Measurements from ENCODE around the gene TMCO6.
"Not testable (repeated sequence)": the region's sequence is repeated elsewhere in the genome, so short reads cannot be mapped to it uniquely, and the experiment has no call there.

TMCO6 gene

DNA sequence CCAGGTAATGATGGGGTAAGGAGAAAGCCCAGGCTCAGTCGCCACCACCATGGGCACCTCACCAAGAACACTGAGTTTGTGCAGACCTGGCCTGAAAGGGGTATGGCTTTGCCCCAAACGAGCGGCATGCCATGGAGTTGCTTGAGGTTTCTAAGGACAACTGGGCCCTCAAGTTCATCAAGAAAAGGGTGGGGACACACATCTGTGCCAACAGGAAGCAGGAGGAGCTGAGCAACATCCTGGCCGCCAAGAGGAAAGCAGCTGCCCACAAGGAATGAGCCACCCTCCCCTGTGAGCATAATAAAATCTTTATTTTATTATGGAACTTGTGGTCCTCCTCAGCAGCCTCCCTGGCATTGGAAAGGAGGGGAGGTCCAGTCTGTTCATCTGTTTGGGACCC lies 30.1 kb upstream of the TMCO6 start:
- no peak for TF ChIP-seq CTCF (IDR thresholded peaks at IDR 0.05; ENCODE audit: low read depth, low read length)
- no peak for DNase-seq (ENCODE audit: extremely low read depth, low read depth)

GRCh38 chr5:140611020-140611521 lies 28.2 kb upstream of the TMCO6 start:
- no peak for DNase-seq (ENCODE audit: extremely low read depth, low read depth)
- no peak for TF ChIP-seq CTCF (IDR thresholded peaks at IDR 0.05; ENCODE audit: low read depth, low read length)

GRCh38 chr5:140622301-140622700 lies 16.9 kb upstream of the TMCO6 start:
- no peak for DNase-seq (ENCODE audit: extremely low read depth, low read depth)
- TF ChIP-seq CTCF (IDR thresholded peaks at IDR 0.05; ENCODE audit: low read depth, low read length) = no peak

DNA sequence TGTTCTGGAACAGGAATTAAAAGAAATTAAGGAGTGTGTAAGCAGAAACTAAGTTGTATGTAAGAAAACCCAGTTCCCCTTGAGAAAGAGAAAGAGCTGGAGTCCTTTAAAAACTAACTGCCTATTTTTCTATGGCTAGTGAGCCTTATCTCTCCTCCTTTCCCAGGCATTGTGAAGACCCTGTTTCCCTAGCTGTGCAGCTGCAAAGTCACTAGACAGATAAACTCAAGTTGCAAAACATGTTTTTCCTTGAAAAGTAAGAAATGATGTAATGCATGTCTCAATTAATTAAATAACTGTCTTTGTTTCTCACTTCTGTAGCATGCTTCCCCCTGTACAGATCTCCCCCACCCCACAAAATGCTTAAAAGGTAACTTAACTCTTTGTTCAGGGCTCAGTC lies 16.2 kb upstream of the TMCO6 start:
- not testable (repeated sequence) for DNase-seq (ENCODE audit: extremely low read depth, low read depth)

GRCh38 chr5:140624886-140625285 lies 14.4 kb upstream of the TMCO6 start:
- not testable (repeated sequence) for DNase-seq (ENCODE audit: extremely low read depth, low read depth)

- no peak for TF ChIP-seq CTCF (IDR thresholded peaks at IDR 0.05; ENCODE audit: low read depth, low read length)
- DNase-seq (ENCODE audit: extremely low read depth, low read depth) = no peak
Measured at GRCh38 chr5:140627972-140628371, 11.3 kb upstream of the TMCO6 start.

- DNase-seq (ENCODE audit: extremely low read depth, low read depth) = no peak
- no peak for TF ChIP-seq CTCF (IDR thresholded peaks at IDR 0.05; ENCODE audit: low read depth, low read length)
Measured at GRCh38 chr5:140628711-140629110, 10.5 kb upstream of the TMCO6 start.

- DNase-seq (ENCODE audit: extremely low read depth, low read depth) = no peak
- no peak for TF ChIP-seq CTCF (IDR thresholded peaks at IDR 0.05; ENCODE audit: low read depth, low read length)
Measured at GRCh38 chr5:140630292-140631035, 8.8 kb upstream of the TMCO6 start.

Data from AG09319 (cell line).